HepG2 (cell line): ENCODE measurements around the gene LRIT1. TPM values are rescaled to one million over a fixed set of nuclear protein-coding genes. Genes with fewer than 3 reads are reported as not detected.

ENCODE experiments used
- ATAC-seq: fragments of 200-7000 bp; cut with Tn5 transposase; 3 replicates; pipeline ENCODE4 v1.9.1; 2020; ENCODE audit warnings: mild to moderate bottlenecking, moderate library complexity
- BruUV-seq: library from RNA; stranded (reverse); fragments of 400-500 nt; replicated peaks from 2 replicates; lab custom pipeline; 2021; lab: Mats Ljungman, UMichigan
- CTCF ChIA-PET: fragments of 300-600 bp; formaldehyde crosslinking; extraction: SDS; loops from one replicate; lab custom pipeline; 2021; ENCODE audit warnings: low total read pairs, inconsistent platforms, low intra/inter-chr PET ratio; lab: Yijun Ruan, JAX
- POLR2A ChIA-PET: fragments of 350-600 bp; sonication (Branson Sonifier 250); formaldehyde crosslinking; loops from one replicate; lab custom pipeline; 2020; ENCODE audit warnings: antibody characterized with exemption, inconsistent platforms; lab: Yijun Ruan, JAX
- DNase-seq: peaks from one replicate; pipeline ENCODE4 v3.0.0-alpha.2; 2015; ENCODE audit warnings: low spot score
- FAIRE-seq: peaks from 3 replicates; lab custom pipeline; 2011; peaks lifted over from hg19 to GRCh38; lab: Jason Lieb, UNC
- H2AFZ ChIP-seq: one replicate; pipeline ENCODE4 v1.6.1; 2011; ENCODE audit warnings: low read length, inconsistent platforms
- H3K27ac ChIP-seq: fragments of 300-600 bp; 3 replicates; pipeline ENCODE4 v1.8.0; 2011; ENCODE audit warnings: mixed run types, mild to moderate bottlenecking, mixed read lengths, low read length, inconsistent platforms; ENCODE audit not compliant: insufficient read depth; ENCODE audit errors: extremely low read length
- H3K27me3 ChIP-seq, 2 experiments: fragments of 200-600 bp in 1 of 2; 2 replicates in 1 of 2; 3 replicates in 1 of 2; pipeline versions ENCODE4 v1.6.0 to v1.8.0; 2011; ENCODE audit warnings: low read length in 2 of 2, mild to moderate bottlenecking in 2 of 2, moderate library complexity in 2 of 2, inconsistent platforms in 1 of 2; ENCODE audit not compliant: insufficient read depth in 2 of 2, control insufficient read depth in 1 of 2
- H3K36me3 ChIP-seq, 2 experiments: fragments of 200-600 bp in 1 of 2; replicated peaks in 1 of 2; 2 replicates in 1 of 2; 3 replicates in 1 of 2; pipeline versions ENCODE4 v1.5.1 to v1.8.0; 2011; ENCODE audit warnings: low read length in 2 of 2, inconsistent platforms in 1 of 2; ENCODE audit not compliant: insufficient read depth in 2 of 2, control insufficient read depth in 1 of 2
- H3K4me1 ChIP-seq: 2 replicates; pipeline ENCODE4 v1.5.1; 2012; ENCODE audit warnings: low read length, inconsistent platforms; ENCODE audit not compliant: insufficient read depth
- H3K4me2 ChIP-seq: 2 replicates; pipeline ENCODE4 v1.6.0; 2011; ENCODE audit warnings: low read depth, low read length, inconsistent platforms
- H3K4me3 ChIP-seq, 3 experiments: fragments of 200-600 bp in 1 of 3; sonication (generic), shearing (Covaris generic) in 1 of 3; replicated peaks in 1 of 3; 2 replicates each; pipeline ENCODE4 v1.5.1; 2011 to 2016; ENCODE audit warnings: low read length in 3 of 3, inconsistent platforms in 2 of 3, low read depth in 2 of 3, mild to moderate bottlenecking in 2 of 3, control low read depth in 1 of 3, mixed read lengths in 1 of 3; ENCODE audit not compliant: insufficient read depth in 1 of 3
- H3K79me2 ChIP-seq: one replicate; pipeline ENCODE4 v1.6.1; 2011; ENCODE audit warnings: low read length, inconsistent platforms; ENCODE audit not compliant: insufficient read depth
- H3K9ac ChIP-seq: 2 replicates; pipeline ENCODE4 v1.6.0; 2011; ENCODE audit warnings: mild to moderate bottlenecking, low read depth, low read length, inconsistent platforms; ENCODE audit not compliant: insufficient read depth
- H3K9me3 ChIP-seq: 2 replicates; pipeline ENCODE4 v1.5.1; 2012; ENCODE audit warnings: mild to moderate bottlenecking, low read length
- H4K20me1 ChIP-seq: 2 replicates; pipeline ENCODE4 v1.6.0; 2011; ENCODE audit warnings: inconsistent platforms, mild to moderate bottlenecking, low read length, moderate library complexity; ENCODE audit not compliant: insufficient read depth
- CEBPB ChIP-seq: IDR thresholded peaks from 2 replicates; pipeline ENCODE4 v1.6.1; 2011; ENCODE audit warnings: low read depth, low read length, improper control_type of control experiment, borderline replicate concordance
- CEBPG ChIP-seq: IDR thresholded peaks from 2 replicates; pipeline ENCODE4 v1.6.1; 2016
- CTCF ChIP-seq: sonication (generic); formaldehyde crosslinking; IDR thresholded peaks from 2 replicates; pipeline ENCODE4 v1.5.0; 2020; ENCODE audit warnings: mild to moderate bottlenecking, missing genetic modification reagents, moderate library complexity
- EED ChIP-seq: sonication (generic); formaldehyde crosslinking; IDR thresholded peaks from 2 replicates; pipeline ENCODE4 v1.5.0; 2020; ENCODE audit warnings: mild to moderate bottlenecking, missing genetic modification reagents
- HIVEP1 ChIP-seq: sonication (generic); formaldehyde crosslinking; IDR thresholded peaks from 2 replicates; pipeline ENCODE4 v1.4.0; 2020; ENCODE audit warnings: mild to moderate bottlenecking, missing genetic modification reagents
- HNF4A ChIP-seq: sonication (generic); formaldehyde crosslinking; IDR thresholded peaks from 2 replicates; pipeline ENCODE4 v1.4.0; 2020; ENCODE audit warnings: missing genetic modification reagents
- HNF4G ChIP-seq, 2 experiments: sonication (generic) in 1 of 2; formaldehyde crosslinking in 1 of 2; IDR thresholded peaks; 2 replicates each; pipeline versions ENCODE4 v1.4.0 to v1.6.1; 2011 to 2020; ENCODE audit warnings: borderline replicate concordance in 2 of 2, low read depth in 2 of 2, mild to moderate bottlenecking in 2 of 2, low read length in 1 of 2, missing genetic modification reagents in 1 of 2, moderate library complexity in 1 of 2
- NR2F1 ChIP-seq, 2 experiments: fragments of 450-650 bp in 1 of 2; formaldehyde crosslinking in 1 of 2; IDR thresholded peaks; 2 replicates each; pipeline versions ENCODE4 v1.5.0 to v1.6.1; 2016 to 2020; ENCODE audit warnings: mild to moderate bottlenecking in 1 of 2, missing compliant biosample characterization in 1 of 2, missing genetic modification reagents in 1 of 2, moderate library complexity in 1 of 2
- NR2F6 ChIP-seq, 2 experiments: IDR thresholded peaks; 2 replicates each; pipeline ENCODE4 v1.6.1; 2016; ENCODE audit warnings: antibody characterized with exemption in 1 of 2, mild to moderate bottlenecking in 1 of 2
- SMC3 ChIP-seq: IDR thresholded peaks from 2 replicates; pipeline ENCODE4 v1.6.1; 2011; ENCODE audit warnings: low read length, improper control_type of control experiment
- ZNF101 ChIP-seq: sonication (generic); formaldehyde crosslinking; IDR thresholded peaks from 2 replicates; pipeline ENCODE4 v1.4.0; 2020; ENCODE audit warnings: mild to moderate bottlenecking, low read depth, missing genetic modification reagents, borderline replicate concordance
- WGBS: methylation state at CpG from one replicate; pipeline ENCODE4 v1.1.6; 2017; ENCODE audit warnings: low lambda C conversion rate; 5-methylcytosine and 5-hydroxymethylcytosine counted together
- in situ Hi-C: cut with HindIII; loops from 2 replicates; pipeline ENCODE4 v1.10.0; 2017; ENCODE audit warnings: low pct_unique_long_range_greater_than_20kb; ENCODE audit not compliant: extremely low pct_ligation_motif_present
- intact Hi-C: fragments of 100-400 bp; cut with micrococcal nuclease; formaldehyde crosslinking; loops from one replicate; pipeline ENCODE4 v1.10.0; 2022; ENCODE audit not compliant: unreplicated experiment
- polyA plus RNA-seq, 8 experiments: library from polyadenylated mRNA; depleted of rRNA in 3 of 8; stranded (reverse) in 7 of 8; unstranded in 1 of 8; fragments of >200 nt; fragmentation: Illumina TruSeq in 4 of 8; extraction: Trizol in 4 of 8; gene quantifications; 2 replicates each; pipeline versions ENCODE4 v1.2.1 to v1.2.3, GENCODE V29; 2011 to 2016; ENCODE audit warnings: low read depth in 4 of 8, missing spikeins in 1 of 8, mixed read lengths in 1 of 8; ENCODE audit not compliant: insufficient read depth in 1 of 8
- total RNA-seq, 5 experiments: library from RNA; depleted of rRNA; stranded (reverse); fragments of >200 nt; fragmentation: Illumina TruSeq; extraction: Trizol; gene quantifications; 2 replicates each; pipeline ENCODE4 v1.2.3, GENCODE V29; 2016; ENCODE audit warnings: low read depth in 1 of 5
- TF ChIP-seq, protein P1 (sequence below): sonication (generic); formaldehyde crosslinking; IDR thresholded peaks from 2 replicates; pipeline ENCODE4 v1.4.0; 2020; ENCODE audit warnings: low read depth, missing genetic modification reagents
- TF ChIP-seq, protein P2 (sequence below): sonication (generic); formaldehyde crosslinking; IDR thresholded peaks from 2 replicates; pipeline ENCODE4 v1.4.0; 2020; ENCODE audit warnings: missing genetic modification reagents

LRIT1 gene
- total and polyA plus RNA-seq, 2 of the 13 experiments (the other 11 are each of a cell fraction or from before 2014, with no cell fraction given) = not detected

DNA sequence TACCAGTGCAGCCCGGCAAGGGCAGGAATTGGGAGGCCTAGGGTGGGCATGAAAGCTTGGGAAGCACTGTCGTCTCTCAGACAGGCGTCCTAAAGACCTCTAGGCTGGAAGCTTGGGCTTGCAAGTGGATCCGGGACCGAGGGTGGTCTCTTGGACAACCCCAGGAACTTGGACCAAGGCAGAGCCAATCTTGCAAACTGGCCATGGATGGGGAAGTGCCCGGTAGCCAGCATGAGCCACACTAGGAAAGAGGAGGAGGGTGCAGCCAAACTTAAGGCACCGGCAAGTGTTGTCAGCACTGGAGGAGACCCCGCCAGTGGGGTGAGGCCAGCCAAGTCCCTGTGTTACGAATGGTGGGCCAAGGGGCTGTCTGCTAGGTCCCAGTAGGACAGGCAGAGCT lies 24.5 kb downstream of the LRIT1 start (continued):
- TF ChIP-seq EED (CRISPR knock-in tag) (no peak), HIVEP1 (no peak)

DNA sequence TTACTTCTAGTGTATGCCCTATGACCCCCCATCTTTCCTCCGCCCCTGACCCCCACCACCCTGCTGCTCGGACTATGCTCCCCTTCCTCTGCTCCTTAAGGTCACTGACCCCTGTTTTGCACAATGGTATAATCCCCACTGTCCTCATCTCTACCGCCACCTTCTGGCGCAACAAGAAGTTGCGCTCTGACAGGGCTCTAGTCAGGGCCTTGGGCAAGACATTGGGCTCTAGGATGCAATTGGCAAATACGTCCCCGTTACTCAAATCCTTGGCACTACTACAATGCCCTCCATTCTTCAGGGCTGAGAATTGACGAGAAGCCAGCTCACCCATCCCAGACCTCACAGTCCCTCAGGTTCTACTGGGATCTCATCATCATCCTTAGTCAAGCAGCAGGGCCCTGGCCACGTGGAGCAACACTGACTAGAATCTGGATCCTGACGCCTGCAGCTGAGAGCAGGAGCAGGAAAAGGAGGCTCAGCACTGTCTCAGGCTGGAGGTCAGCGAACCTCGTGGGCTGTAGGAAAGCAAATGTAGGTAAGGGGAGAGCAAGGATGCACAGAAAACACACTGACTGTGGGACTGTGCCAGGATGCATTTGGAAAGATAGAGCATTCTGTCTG lies 26.6 kb downstream of the LRIT1 start:
- POLR2A ChIA-PET = interaction anchor here (1.4 kb wide), 1 partner anchor 75 kb away, joined by 3 read pairs; no protein-coding TSS in a partner anchor

More for the DNA sequence above, 26.6 kb downstream of the LRIT1 start:
- H3K79me2 ChIP-seq = no peaks in the 10 kb centered on the region
- no peaks in the 10 kb centered on the region for H3K4me1 ChIP-seq
- in situ Hi-C loops = no loop called here
- H3K27ac ChIP-seq = no peak overlapping the region
- H3K9me3 ChIP-seq = peaks cover 6% of the 10 kb centered on the region; the same call in 1 of the 2 replicates
- CTCF ChIA-PET = no interaction called here
- no peaks in the 10 kb centered on the region for H4K20me1 ChIP-seq
- H3K9ac ChIP-seq = no peak overlapping the region
- ATAC-seq (peak; percentile 72), FAIRE-seq (no peak), DNase-seq (peak; percentile 24)
- intact Hi-C loops = no loop called here
- no peaks in the 10 kb centered on the region; a peak in 1 of 5 replicates for H3K27me3 ChIP-seq
- no peaks in the 10 kb centered on the region for H3K36me3 ChIP-seq
- BruUV-seq = no TSS peak
- TF ChIP-seq SMC3 (0 out of 2 replicates have a peak, but pooled peaks have one; percentile 9), HNF4A (peak; percentile 33; the same call in 1 of the 2 replicates), CEBPB (0 out of 2 replicates have a peak, but pooled peaks have one; percentile 0), NR2F1 (CRISPR knock-in tag; IDR thresholded peaks at IDR 0.05) (0 out of 4 replicates have a peak, but pooled peaks of 1 of the 2 experiments have one; percentile 44), CTCF (CRISPR knock-in tag) (peak; percentile 42), ZNF101 (CRISPR knock-in tag) (no peak), NR2F6 (IDR thresholded peaks at IDR 0.05) (peak; percentile 50; the same call in 1 of the 2 replicates), NR2F6 (CRISPR knock-in tag; IDR thresholded peaks at IDR 0.05) (peak; percentile 59), CEBPG (CRISPR knock-in tag) (0 out of 2 replicates have a peak, but pooled peaks have one; percentile 15), HNF4G (IDR thresholded peaks at IDR 0.05; ENCODE audit: borderline replicate concordance, low read depth, low read length) (no peak), HNF4G (CRISPR knock-in tag; IDR thresholded peaks at IDR 0.05; ENCODE audit: borderline replicate concordance, low read depth) (no peak)
- TF ChIP-seq, protein P1, sequence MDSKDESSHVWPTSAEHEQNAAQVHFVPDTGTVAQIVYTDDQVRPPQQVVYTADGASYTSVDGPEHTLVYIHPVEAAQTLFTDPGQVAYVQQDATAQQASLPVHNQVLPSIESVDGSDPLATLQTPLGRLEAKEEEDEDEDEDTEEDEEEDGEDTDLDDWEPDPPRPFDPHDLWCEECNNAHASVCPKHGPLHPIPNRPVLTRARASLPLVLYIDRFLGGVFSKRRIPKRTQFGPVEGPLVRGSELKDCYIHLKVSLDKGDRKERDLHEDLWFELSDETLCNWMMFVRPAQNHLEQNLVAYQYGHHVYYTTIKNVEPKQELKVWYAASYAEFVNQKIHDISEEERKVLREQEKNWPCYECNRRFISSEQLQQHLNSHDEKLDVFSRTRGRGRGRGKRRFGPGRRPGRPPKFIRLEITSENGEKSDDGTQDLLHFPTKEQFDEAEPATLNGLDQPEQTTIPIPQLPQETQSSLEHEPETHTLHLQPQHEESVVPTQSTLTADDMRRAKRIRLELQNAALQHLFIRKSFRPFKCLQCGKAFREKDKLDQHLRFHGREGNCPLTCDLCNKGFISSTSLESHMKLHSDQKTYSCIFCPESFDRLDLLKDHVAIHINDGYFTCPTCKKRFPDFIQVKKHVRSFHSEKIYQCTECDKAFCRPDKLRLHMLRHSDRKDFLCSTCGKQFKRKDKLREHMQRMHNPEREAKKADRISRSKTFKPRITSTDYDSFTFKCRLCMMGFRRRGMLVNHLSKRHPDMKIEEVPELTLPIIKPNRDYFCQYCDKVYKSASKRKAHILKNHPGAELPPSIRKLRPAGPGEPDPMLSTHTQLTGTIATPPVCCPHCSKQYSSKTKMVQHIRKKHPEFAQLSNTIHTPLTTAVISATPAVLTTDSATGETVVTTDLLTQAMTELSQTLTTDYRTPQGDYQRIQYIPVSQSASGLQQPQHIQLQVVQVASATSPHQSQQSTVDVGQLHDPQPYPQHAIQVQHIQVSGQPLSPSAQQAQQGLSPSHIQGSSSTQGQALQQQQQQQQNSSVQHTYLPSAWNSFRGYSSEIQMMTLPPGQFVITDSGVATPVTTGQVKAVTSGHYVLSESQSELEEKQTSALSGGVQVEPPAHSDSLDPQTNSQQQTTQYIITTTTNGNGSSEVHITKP (CRISPR knock-in tag) = peak; percentile 57; the same call in 1 of the 2 replicates
- TF ChIP-seq, protein P2, sequence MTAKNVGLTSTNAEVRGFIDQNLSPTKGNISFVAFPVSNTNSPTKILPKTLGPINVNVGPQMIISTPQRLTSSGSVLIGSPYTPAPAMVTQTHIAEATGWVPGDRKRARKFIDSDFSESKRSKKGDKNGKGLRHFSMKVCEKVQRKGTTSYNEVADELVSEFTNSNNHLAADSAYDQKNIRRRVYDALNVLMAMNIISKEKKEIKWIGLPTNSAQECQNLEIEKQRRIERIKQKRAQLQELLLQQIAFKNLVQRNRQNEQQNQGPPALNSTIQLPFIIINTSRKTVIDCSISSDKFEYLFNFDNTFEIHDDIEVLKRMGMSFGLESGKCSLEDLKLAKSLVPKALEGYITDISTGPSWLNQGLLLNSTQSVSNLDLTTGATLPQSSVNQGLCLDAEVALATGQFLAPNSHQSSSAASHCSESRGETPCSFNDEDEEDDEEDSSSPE = no peak
- no peak overlapping the region for H3K4me3 ChIP-seq
- H2AFZ ChIP-seq = no peak overlapping the region
- WGBS = 14% methylated on average over 12 of the region's 12 CpGs
- H3K4me2 ChIP-seq = no peak overlapping the region
